Gastrocnemius medialis (tissue), 4 donors: ENCODE measurements around the gene FAH.

Experiments
- CTCF ChIP-seq, 5 experiments: fragments of 450-650 bp in 3 of 5; fragments of 200-600 bp in 2 of 5; sonication (generic) in 2 of 5; IDR thresholded peaks in 4 of 5; conservative IDR thresholded peaks in 1 of 5; 1 replicate in 4 of 5; 2 replicates in 1 of 5; pipeline ENCODE4 v1.5.1; 2016 to 2019; ENCODE audit warnings: antibody characterized with exemption in 5 of 5, mild to moderate bottlenecking in 3 of 5, moderate library complexity in 3 of 5
- POLR2A ChIP-seq, 2 donors: fragments of 450-650 bp; IDR thresholded peaks; one replicate each; pipeline ENCODE4 v1.6.1; 2017; ENCODE audit warnings: antibody characterized with exemption in 2 of 2, mild to moderate bottlenecking in 2 of 2, moderate library complexity in 2 of 2

- no peak for TF ChIP-seq CTCF (IDR thresholded peaks at IDR 0.05 in 4 of 5, conservative IDR thresholded peaks at IDR 0.05 in 1 of 5)
- no peak for TF ChIP-seq POLR2A (IDR thresholded peaks at IDR 0.05)
Measured at GRCh38 chr15:80159811-80160569, 7.2 kb downstream of the FAH start.
